H9 (cell line): ENCODE data around the gene ARHGAP26. TPM values are rescaled to one million over a fixed set of nuclear protein-coding genes. Genes with fewer than 3 reads are reported as not detected.

Experiments
- DNase-seq: peaks from one replicate; pipeline ENCODE4 v3.0.0-alpha.2; 2017
- H2AFZ ChIP-seq: one replicate; pipeline ENCODE4 v1.6.1; 2013; ENCODE audit warnings: mild to moderate bottlenecking, low read length, control low read depth, moderate library complexity
- H2AK5ac ChIP-seq: 2 replicates; pipeline ENCODE4 v1.6.1; 2013; ENCODE audit warnings: low read length, control low read depth, mixed read lengths; ENCODE audit not compliant: insufficient read length
- H2BK120ac ChIP-seq: one replicate; pipeline ENCODE4 v1.6.1; 2013; ENCODE audit warnings: low read depth, mild to moderate bottlenecking, low read length, control low read depth, inconsistent platforms; ENCODE audit not compliant: poor library complexity, severe bottlenecking
- H2BK12ac ChIP-seq: 2 replicates; pipeline ENCODE4 v1.6.1; 2013; ENCODE audit warnings: low read length, control low read depth, mixed read lengths, low read depth; ENCODE audit not compliant: insufficient read length
- H2BK15ac ChIP-seq: 2 replicates; pipeline ENCODE4 v1.6.1; 2013; ENCODE audit warnings: low read depth, low read length, control low read depth
- H2BK20ac ChIP-seq: one replicate; pipeline ENCODE4 v1.6.1; 2013; ENCODE audit warnings: low read depth, mild to moderate bottlenecking, low read length, control low read depth, inconsistent platforms; ENCODE audit not compliant: poor library complexity, severe bottlenecking
- H2BK5ac ChIP-seq: 2 replicates; pipeline ENCODE4 v1.6.1; 2013; ENCODE audit warnings: low read length, control low read depth, mixed read lengths; ENCODE audit not compliant: insufficient read length
- H3K14ac ChIP-seq: 2 replicates; pipeline ENCODE4 v1.6.1; 2013; ENCODE audit warnings: low read length, control low read depth; ENCODE audit not compliant: insufficient read depth
- H3K18ac ChIP-seq: 2 replicates; pipeline ENCODE4 v1.6.1; 2013; ENCODE audit warnings: low read depth, mild to moderate bottlenecking, mixed read lengths, low read length, control low read depth; ENCODE audit not compliant: insufficient read length
- H3K23ac ChIP-seq: 2 replicates; pipeline ENCODE4 v1.6.1; 2013; ENCODE audit warnings: low read length, control low read depth, mixed read lengths, low read depth; ENCODE audit not compliant: insufficient read length
- H3K23me2 ChIP-seq: 2 replicates; pipeline ENCODE4 v1.6.1; 2013; ENCODE audit warnings: low read depth, mild to moderate bottlenecking, mixed read lengths, low read length, control low read depth; ENCODE audit not compliant: insufficient read length, poor library complexity, severe bottlenecking
- H3K27ac ChIP-seq: 2 replicates; pipeline ENCODE4 v1.5.1; 2013; ENCODE audit warnings: low read length, control low read depth, mixed read lengths, low read depth; ENCODE audit not compliant: insufficient read length
- H3K27me3 ChIP-seq: 2 replicates; pipeline ENCODE4 v1.6.1; 2013; ENCODE audit warnings: low read length, control low read depth, inconsistent platforms; ENCODE audit not compliant: insufficient read depth
- H3K4ac ChIP-seq: 2 replicates; pipeline ENCODE4 v1.6.1; 2013; ENCODE audit warnings: low read depth, mild to moderate bottlenecking, control low read depth, inconsistent platforms, low read length, moderate library complexity
- H3K4me1 ChIP-seq: 2 replicates; pipeline ENCODE4 v1.6.1; 2013; ENCODE audit warnings: low read length, control low read depth, inconsistent platforms; ENCODE audit not compliant: insufficient read depth
- H3K4me2 ChIP-seq: 2 replicates; pipeline ENCODE4 v1.6.1; 2013; ENCODE audit warnings: low read length, control low read depth, mixed read lengths; ENCODE audit not compliant: insufficient read length, insufficient read depth
- H3K56ac ChIP-seq: 2 replicates; pipeline ENCODE4 v1.6.1; 2013; ENCODE audit warnings: low read depth, mild to moderate bottlenecking, mixed read lengths, low read length, control low read depth; ENCODE audit not compliant: insufficient read length
- H3K79me1 ChIP-seq: 2 replicates; pipeline ENCODE4 v1.6.1; 2013; ENCODE audit warnings: low read depth, mild to moderate bottlenecking, moderate library complexity, low read length, control low read depth, inconsistent platforms; ENCODE audit not compliant: insufficient read depth, poor library complexity, severe bottlenecking
- H3K79me2 ChIP-seq: 2 replicates; pipeline ENCODE4 v1.6.1; 2013; ENCODE audit warnings: low read length, control low read depth, inconsistent platforms; ENCODE audit not compliant: insufficient read depth
- H3K9ac ChIP-seq: 2 replicates; pipeline ENCODE4 v1.6.1; 2013; ENCODE audit warnings: low read length, control low read depth, mixed read lengths; ENCODE audit not compliant: insufficient read length; ENCODE audit errors: extremely low read depth
- H3K9me3 ChIP-seq: one replicate; pipeline ENCODE4 v1.6.1; 2013; ENCODE audit warnings: low read depth, low read length, inconsistent platforms; ENCODE audit not compliant: control insufficient read depth
- H3T11ph ChIP-seq: one replicate; pipeline ENCODE4 v1.6.1; 2013; ENCODE audit warnings: mild to moderate bottlenecking, low read length, control low read depth, inconsistent platforms
- H4K20me1 ChIP-seq: one replicate; pipeline ENCODE4 v1.6.1; 2013; ENCODE audit not compliant: control insufficient read depth, insufficient read length, insufficient read depth
- H4K5ac ChIP-seq: 2 replicates; pipeline ENCODE4 v1.6.1; 2013; ENCODE audit warnings: low read depth, mild to moderate bottlenecking, mixed read lengths, low read length, control low read depth; ENCODE audit not compliant: insufficient read length
- H4K8ac ChIP-seq: replicated peaks from 2 replicates; pipeline ENCODE4 v1.6.1; 2013; ENCODE audit warnings: low read length, control low read depth, mixed read lengths, low read depth; ENCODE audit not compliant: insufficient read length
- H4K91ac ChIP-seq: 2 replicates; pipeline ENCODE4 v1.6.1; 2013; ENCODE audit warnings: low read depth, mild to moderate bottlenecking, moderate library complexity, mixed read lengths, low read length, control low read depth; ENCODE audit not compliant: insufficient read length
- H3K27ac Mint-ChIP-seq, 3 experiments: 2 replicates in 2 of 3; 3 replicates in 1 of 3; pipeline ENCODE4 v1.8.0; 2020 to 2021; ENCODE audit warnings: mixed read lengths in 3 of 3, mild to moderate bottlenecking in 1 of 3, moderate library complexity in 1 of 3
- H3K27me3 Mint-ChIP-seq: 2 replicates; pipeline ENCODE4 v1.8.0; 2021; ENCODE audit warnings: low read depth, mild to moderate bottlenecking, moderate library complexity, mixed read lengths
- H3K36me3 Mint-ChIP-seq, 3 experiments: 2 replicates in 2 of 3; 3 replicates in 1 of 3; pipeline ENCODE4 v1.8.0; 2020 to 2021; ENCODE audit warnings: low read depth in 3 of 3, mixed read lengths in 3 of 3; ENCODE audit not compliant: insufficient read depth in 1 of 3
- H3K4me1 Mint-ChIP-seq, 2 experiments: 2 replicates each; pipeline ENCODE4 v1.8.0; 2020; ENCODE audit warnings: mixed read lengths in 2 of 2
- H3K4me3 Mint-ChIP-seq, 2 experiments: 2 replicates in 1 of 2; 3 replicates in 1 of 2; pipeline ENCODE4 v1.8.0; 2020 to 2021; ENCODE audit warnings: mild to moderate bottlenecking in 2 of 2, mixed read lengths in 2 of 2, moderate library complexity in 1 of 2
- H3K9me3 Mint-ChIP-seq, 2 experiments: 2 replicates in 1 of 2; 3 replicates in 1 of 2; pipeline ENCODE4 v1.8.0; 2020; ENCODE audit warnings: mild to moderate bottlenecking in 2 of 2, mixed read lengths in 2 of 2, moderate library complexity in 1 of 2
- WGBS: extraction: QIAGEN DNeasy Blood & Tissue Kit; methylation state at CpG from one replicate; pipeline ENCODE4 v1.1.7; 2013; ENCODE audit warnings: missing lambda C conversion rate, low lambda C conversion rate, mixed read lengths; ENCODE audit not compliant: insufficient read length; ENCODE audit errors: extremely low coverage; 5-methylcytosine and 5-hydroxymethylcytosine counted together
- total RNA-seq: library from RNA; stranded (reverse); gene quantifications from 2 replicates; pipeline ENCODE4 v1.2.1, GENCODE V29; 2021
- TF ChIP-seq, protein P1 (sequence below): fragments of 200-600 bp; sonication (generic); conservative IDR thresholded peaks from 3 replicates; pipeline ENCODE4 v1.8.0; 2021; ENCODE audit warnings: antibody characterized with exemption, mild to moderate bottlenecking

ARHGAP26 gene
- total RNA-seq, 1 experiment from 2014 or later = 13.8 TPM

DNA sequence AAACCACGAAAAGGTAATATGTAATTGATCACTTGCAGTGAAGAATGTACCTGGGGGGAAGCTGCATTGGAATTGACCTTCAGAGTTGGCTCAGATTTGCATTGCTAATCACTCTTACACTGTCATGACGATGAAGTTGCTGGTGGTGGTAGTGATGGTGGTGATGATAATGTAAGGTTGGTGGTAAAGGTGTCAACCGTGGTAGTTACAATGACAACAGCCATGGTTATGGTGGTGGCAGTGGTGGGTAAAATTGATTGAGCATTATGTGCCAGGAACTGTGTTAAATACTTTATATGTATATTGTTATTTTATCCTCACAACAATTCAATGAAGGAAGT is 350.9 kb downstream of the ARHGAP26 start:
- Mint-ChIP-seq H3K27ac (peak overlapping the region in 1 of 3 experiments; percentile 83; a peak in 2 of 7 replicates), H3K36me3 (peaks cover 14 to 16% (median 15%) of the 10 kb centered on the region in 3 experiments), H3K4me3 (no peak overlapping the region), H3K27me3 (no peaks in the 10 kb centered on the region), H3K4me1 (peaks cover 39 to 50% of the 10 kb centered on the region in 2 experiments), H3K9me3 (peaks cover 3 to 8% of the 10 kb centered on the region in 2 experiments; a peak in 2 of 5 replicates)
- no peak overlapping the region for H3K9ac ChIP-seq
- H3K4me2 ChIP-seq = no peak overlapping the region
- no peak overlapping the region for H2BK20ac ChIP-seq
- no peak overlapping the region for H4K91ac ChIP-seq
- no peak overlapping the region for H3K27ac ChIP-seq
- H3K27me3 ChIP-seq = no peaks in the 10 kb centered on the region
- no CpG with 5 or more reads among the region's 3 CpGs for WGBS
- H3K4me1 ChIP-seq = peaks cover 9% of the 10 kb centered on the region
- no peak overlapping the region for H3K56ac ChIP-seq
- no peak overlapping the region for H3T11ph ChIP-seq
- H3K14ac ChIP-seq = no peak overlapping the region
- no peak for DNase-seq
- TF ChIP-seq, protein P1, sequence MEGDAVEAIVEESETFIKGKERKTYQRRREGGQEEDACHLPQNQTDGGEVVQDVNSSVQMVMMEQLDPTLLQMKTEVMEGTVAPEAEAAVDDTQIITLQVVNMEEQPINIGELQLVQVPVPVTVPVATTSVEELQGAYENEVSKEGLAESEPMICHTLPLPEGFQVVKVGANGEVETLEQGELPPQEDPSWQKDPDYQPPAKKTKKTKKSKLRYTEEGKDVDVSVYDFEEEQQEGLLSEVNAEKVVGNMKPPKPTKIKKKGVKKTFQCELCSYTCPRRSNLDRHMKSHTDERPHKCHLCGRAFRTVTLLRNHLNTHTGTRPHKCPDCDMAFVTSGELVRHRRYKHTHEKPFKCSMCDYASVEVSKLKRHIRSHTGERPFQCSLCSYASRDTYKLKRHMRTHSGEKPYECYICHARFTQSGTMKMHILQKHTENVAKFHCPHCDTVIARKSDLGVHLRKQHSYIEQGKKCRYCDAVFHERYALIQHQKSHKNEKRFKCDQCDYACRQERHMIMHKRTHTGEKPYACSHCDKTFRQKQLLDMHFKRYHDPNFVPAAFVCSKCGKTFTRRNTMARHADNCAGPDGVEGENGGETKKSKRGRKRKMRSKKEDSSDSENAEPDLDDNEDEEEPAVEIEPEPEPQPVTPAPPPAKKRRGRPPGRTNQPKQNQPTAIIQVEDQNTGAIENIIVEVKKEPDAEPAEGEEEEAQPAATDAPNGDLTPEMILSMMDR = no peak
- no peak overlapping the region for H2BK120ac ChIP-seq
- no peak overlapping the region for H2AFZ ChIP-seq
- no peak overlapping the region for H3K4ac ChIP-seq
- no peak overlapping the region for H4K8ac ChIP-seq
- no peak overlapping the region for H3K18ac ChIP-seq
- no peak overlapping the region for H2AK5ac ChIP-seq
- H4K20me1 ChIP-seq = no peaks in the 10 kb centered on the region
- no peaks in the 10 kb centered on the region for H3K79me1 ChIP-seq
- H2BK15ac ChIP-seq = no peak overlapping the region
- H3K9me3 ChIP-seq = no peaks in the 10 kb centered on the region
- no peak overlapping the region for H2BK5ac ChIP-seq
- no peaks in the 10 kb centered on the region for H3K23me2 ChIP-seq
- H3K23ac ChIP-seq = no peak overlapping the region
- no peak overlapping the region for H2BK12ac ChIP-seq
- no peaks in the 10 kb centered on the region for H3K79me2 ChIP-seq
- H4K5ac ChIP-seq = no peak overlapping the region
